Measurements from ENCODE around the gene ARHGAP26. TPM values are rescaled to one million over a fixed set of nuclear protein-coding genes. Genes with fewer than 3 reads are reported as not detected.

The ARHGAP26 gene
- total RNA-seq, 1 experiment from 2014 or later: 79.8 TPM

GRCh38 chr5:143025376-143025775 lies 255.2 kb downstream of the ARHGAP26 start:
- Histone ChIP-seq H3K36me3 (ENCODE audit: control insufficient read depth, insufficient read depth, low read length) (peaks cover 2% of the 10 kb centered on the region; the same call in 1 of the 2 replicates), H3K4me3 (ENCODE audit: low read depth, low read length) (no peak overlapping the region), H3K4me1 (no peaks in the 10 kb centered on the region), H3K27me3 (replicated peaks; ENCODE audit: control insufficient read depth, insufficient read depth, low read length) (no peaks in the 10 kb centered on the region), H3K9me3 (no peaks in the 10 kb centered on the region)
- Mint-ChIP-seq H3K27ac (ENCODE audit: unreplicated experiment) (no peak overlapping the region), H3K4me3 (ENCODE audit: unreplicated experiment) (no peak overlapping the region), H3K27me3 (ENCODE audit: insufficient read depth, unreplicated experiment) (no peaks in the 10 kb centered on the region), H3K9me3 (ENCODE audit: unreplicated experiment) (no peaks in the 10 kb centered on the region), H3K4me1 (ENCODE audit: low read depth, unreplicated experiment) (peaks cover 7% of the 10 kb centered on the region), H3K36me3 (ENCODE audit: insufficient read depth, unreplicated experiment) (peaks cover 13% of the 10 kb centered on the region)
- BruUV-seq (replicated peaks): no TSS peak
- ChIA-PET CTCF (no interaction called here), POLR2A (no interaction called here)
- intact Hi-C loops (cut with micrococcal nuclease; ENCODE audit: unreplicated experiment): no loop called here
- TF ChIP-seq, protein P1, sequence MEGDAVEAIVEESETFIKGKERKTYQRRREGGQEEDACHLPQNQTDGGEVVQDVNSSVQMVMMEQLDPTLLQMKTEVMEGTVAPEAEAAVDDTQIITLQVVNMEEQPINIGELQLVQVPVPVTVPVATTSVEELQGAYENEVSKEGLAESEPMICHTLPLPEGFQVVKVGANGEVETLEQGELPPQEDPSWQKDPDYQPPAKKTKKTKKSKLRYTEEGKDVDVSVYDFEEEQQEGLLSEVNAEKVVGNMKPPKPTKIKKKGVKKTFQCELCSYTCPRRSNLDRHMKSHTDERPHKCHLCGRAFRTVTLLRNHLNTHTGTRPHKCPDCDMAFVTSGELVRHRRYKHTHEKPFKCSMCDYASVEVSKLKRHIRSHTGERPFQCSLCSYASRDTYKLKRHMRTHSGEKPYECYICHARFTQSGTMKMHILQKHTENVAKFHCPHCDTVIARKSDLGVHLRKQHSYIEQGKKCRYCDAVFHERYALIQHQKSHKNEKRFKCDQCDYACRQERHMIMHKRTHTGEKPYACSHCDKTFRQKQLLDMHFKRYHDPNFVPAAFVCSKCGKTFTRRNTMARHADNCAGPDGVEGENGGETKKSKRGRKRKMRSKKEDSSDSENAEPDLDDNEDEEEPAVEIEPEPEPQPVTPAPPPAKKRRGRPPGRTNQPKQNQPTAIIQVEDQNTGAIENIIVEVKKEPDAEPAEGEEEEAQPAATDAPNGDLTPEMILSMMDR (IDR thresholded peaks at IDR 0.05; ENCODE audit: insufficient read depth in 1 of 2, low read depth in 1 of 2, low read length in 1 of 2, severe bottlenecking in 1 of 2, unreplicated experiment in 1 of 2): no peak
- DNase-seq: no peak

GRCh38 chr5:143025971-143026370 lies 255.8 kb downstream of the ARHGAP26 start:
- H3K9me3 Mint-ChIP-seq (ENCODE audit: unreplicated experiment): no peaks in the 10 kb centered on the region
- intact Hi-C loops (cut with micrococcal nuclease; ENCODE audit: unreplicated experiment): no loop called here
- H3K4me3 ChIP-seq (ENCODE audit: low read depth, low read length): no peak overlapping the region
- CTCF ChIA-PET: no interaction called here
- peaks cover 12% of the 10 kb centered on the region for H3K4me1 Mint-ChIP-seq (ENCODE audit: low read depth, unreplicated experiment)
- POLR2A ChIA-PET: no interaction called here
- BruUV-seq (replicated peaks): no TSS peak
- TF ChIP-seq, protein P1 (IDR thresholded peaks at IDR 0.05; ENCODE audit: insufficient read depth in 1 of 2, low read depth in 1 of 2, low read length in 1 of 2, severe bottlenecking in 1 of 2, unreplicated experiment in 1 of 2): no peak
- no peaks in the 10 kb centered on the region for H3K27me3 ChIP-seq (replicated peaks; ENCODE audit: control insufficient read depth, insufficient read depth, low read length)
- DNase-seq: peak in 1 of 2 experiments; percentile 42
- no peaks in the 10 kb centered on the region for H3K9me3 ChIP-seq
- H3K36me3 ChIP-seq (ENCODE audit: control insufficient read depth, insufficient read depth, low read length): peaks cover 2% of the 10 kb centered on the region; the same call in 1 of the 2 replicates
- H3K27me3 Mint-ChIP-seq (ENCODE audit: insufficient read depth, unreplicated experiment): no peaks in the 10 kb centered on the region
- no peaks in the 10 kb centered on the region for H3K4me1 ChIP-seq
- H3K36me3 Mint-ChIP-seq (ENCODE audit: insufficient read depth, unreplicated experiment): peaks cover 11% of the 10 kb centered on the region
- H3K4me3 Mint-ChIP-seq (ENCODE audit: unreplicated experiment): no peak overlapping the region
- no peak overlapping the region for H3K27ac Mint-ChIP-seq (ENCODE audit: unreplicated experiment)

DNA sequence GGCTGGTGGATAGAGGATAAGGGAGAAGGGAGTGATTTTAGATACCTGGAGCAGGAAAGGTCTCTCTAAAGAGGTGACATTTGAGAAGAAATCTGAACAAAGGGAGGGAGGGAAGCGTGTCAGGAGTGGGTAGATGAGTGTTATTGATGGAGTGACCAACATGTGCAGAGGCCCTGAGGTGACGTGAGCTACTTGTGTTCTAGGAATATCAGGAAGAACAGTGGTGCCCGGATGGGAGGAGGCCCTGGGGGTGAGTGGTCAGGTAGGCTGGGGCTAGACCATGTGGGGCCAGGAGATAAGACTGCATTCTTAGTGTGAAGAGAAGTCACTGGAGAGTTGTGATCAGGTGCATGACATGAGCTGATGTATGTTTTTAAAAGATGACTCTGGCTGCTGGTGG lies 256.2 kb downstream of the ARHGAP26 start:
- Histone ChIP-seq H3K4me1 (no peaks in the 10 kb centered on the region), H3K9me3 (no peaks in the 10 kb centered on the region), H3K27me3 (replicated peaks; ENCODE audit: control insufficient read depth, insufficient read depth, low read length) (no peaks in the 10 kb centered on the region), H3K4me3 (ENCODE audit: low read depth, low read length) (no peak overlapping the region), H3K36me3 (ENCODE audit: control insufficient read depth, insufficient read depth, low read length) (peaks cover 2% of the 10 kb centered on the region; the same call in 1 of the 2 replicates)
- CTCF ChIA-PET: no interaction called here
- POLR2A ChIA-PET: no interaction called here
- Mint-ChIP-seq H3K4me1 (ENCODE audit: low read depth, unreplicated experiment) (peaks cover 13% of the 10 kb centered on the region), H3K9me3 (ENCODE audit: unreplicated experiment) (no peaks in the 10 kb centered on the region), H3K27ac (ENCODE audit: unreplicated experiment) (no peak overlapping the region), H3K27me3 (ENCODE audit: insufficient read depth, unreplicated experiment) (no peaks in the 10 kb centered on the region), H3K4me3 (ENCODE audit: unreplicated experiment) (no peak overlapping the region), H3K36me3 (ENCODE audit: insufficient read depth, unreplicated experiment) (peaks cover 15% of the 10 kb centered on the region)
- no peak for DNase-seq
- TF ChIP-seq, protein P1 (IDR thresholded peaks at IDR 0.05; ENCODE audit: insufficient read depth in 1 of 2, low read depth in 1 of 2, low read length in 1 of 2, severe bottlenecking in 1 of 2, unreplicated experiment in 1 of 2): no peak
- BruUV-seq (replicated peaks): no TSS peak
- intact Hi-C loops (cut with micrococcal nuclease; ENCODE audit: unreplicated experiment): no loop called here
